SK-N-SH (cell line): ENCODE results near the gene AMMECR1. TPM values are rescaled to one million over a fixed set of nuclear protein-coding genes. Genes with fewer than 3 reads are reported as not detected.

Source experiments
- CTCF ChIA-PET: fragments of 300-600, 350-600 bp; formaldehyde crosslinking; extraction: SDS; loops from one replicate; lab custom pipeline; 2021; lab: Yijun Ruan, JAX
- POLR2A ChIA-PET: fragments of 350-600 bp; sonication (Branson Sonifier 250); formaldehyde crosslinking; extraction: SDS; loops from one replicate; lab custom pipeline; 2020; ENCODE audit warnings: antibody characterized with exemption, inconsistent platforms; lab: Yijun Ruan, JAX
- DNase-seq: peaks from one replicate; pipeline ENCODE4 v3.0.0; 2012
- H2AFZ ChIP-seq: fragments of 200-600 bp; sonication (generic); 2 replicates; pipeline ENCODE4 v1.8.1; 2016; ENCODE audit warnings: antibody characterized with exemption, mild to moderate bottlenecking, low read depth
- H3F3A ChIP-seq: fragments of 200-600 bp; sonication (generic); replicated peaks from 2 replicates; pipeline ENCODE3; 2016; ENCODE audit warnings: antibody characterized with exemption, mild to moderate bottlenecking; ENCODE audit not compliant: insufficient read depth
- H3K27ac ChIP-seq, 2 experiments: fragments of 200-500 bp in 1 of 2; fragments of 200-600 bp in 1 of 2; sonication (Bioruptor generic) in 1 of 2; sonication (generic), shearing (Covaris generic) in 1 of 2; 2 replicates each; pipeline versions ENCODE4 v1.5.1 to v1.6.1; 2014 to 2016; ENCODE audit warnings: low read depth in 2 of 2, inconsistent platforms in 1 of 2, low read length in 1 of 2, mild to moderate bottlenecking in 1 of 2, mixed read lengths in 1 of 2
- H3K27me3 ChIP-seq: fragments of 200-600 bp; sonication (generic), shearing (Covaris generic); 2 replicates; pipeline ENCODE4 v1.6.1; 2016; ENCODE audit warnings: mixed run types; ENCODE audit not compliant: insufficient read depth
- H3K36me3 ChIP-seq, 2 experiments: fragments of 200-500 bp in 1 of 2; fragments of 200-600 bp in 1 of 2; sonication (Bioruptor generic) in 1 of 2; sonication (generic) in 1 of 2; replicated peaks in 1 of 2; 2 replicates each; pipeline versions ENCODE3 to v1.5.1; 2014 to 2016; ENCODE audit warnings: low read length in 1 of 2, mild to moderate bottlenecking in 1 of 2; ENCODE audit not compliant: insufficient read depth in 2 of 2, control insufficient read depth in 1 of 2
- H3K4me1 ChIP-seq, 2 experiments: fragments of 200-500 bp in 1 of 2; fragments of 200-600 bp in 1 of 2; sonication (Bioruptor generic) in 1 of 2; sonication (generic), shearing (Covaris generic) in 1 of 2; 2 replicates each; pipeline versions ENCODE4 v1.5.1 to v1.6.1; 2014 to 2016; ENCODE audit warnings: low read depth in 1 of 2, low read length in 1 of 2, mixed run types in 1 of 2; ENCODE audit not compliant: insufficient read depth in 2 of 2, control insufficient read depth in 1 of 2
- H3K4me2 ChIP-seq: fragments of 200-600 bp; sonication (generic), shearing (Covaris generic); 2 replicates; pipeline ENCODE4 v1.6.1; 2017; ENCODE audit warnings: mixed run types
- H3K4me3 ChIP-seq, 2 experiments: fragments of 200-500 bp in 1 of 2; fragments of 200-600 bp in 1 of 2; sonication (Bioruptor generic) in 1 of 2; sonication (generic), shearing (Covaris generic) in 1 of 2; 2 replicates each; pipeline versions ENCODE4 v1.5.1 to v1.8.1; 2014 to 2016; ENCODE audit warnings: low read depth in 2 of 2, inconsistent platforms in 1 of 2, low read length in 1 of 2, mild to moderate bottlenecking in 1 of 2, mixed read lengths in 1 of 2, moderate library complexity in 1 of 2
- H3K79me2 ChIP-seq: fragments of 200-600 bp; sonication (generic); 2 replicates; pipeline ENCODE4 v1.8.1; 2017; ENCODE audit warnings: mild to moderate bottlenecking; ENCODE audit not compliant: insufficient read depth
- H3K9ac ChIP-seq: fragments of 200-600 bp; sonication (generic); 2 replicates; pipeline ENCODE4 v1.6.1; 2017; ENCODE audit warnings: mixed run types
- H3K9me2 ChIP-seq: fragments of 200-600 bp; sonication (generic); 2 replicates; pipeline ENCODE4 v1.6.1; 2017; ENCODE audit warnings: mixed run types
- H3K9me3 ChIP-seq: fragments of 200-600 bp; sonication (generic); 2 replicates; pipeline ENCODE4 v1.6.1; 2017; ENCODE audit warnings: mixed run types, mild to moderate bottlenecking, moderate library complexity
- H4K20me1 ChIP-seq: fragments of 200-600 bp; sonication (generic); 2 replicates; pipeline ENCODE4 v1.6.1; 2017; ENCODE audit warnings: mild to moderate bottlenecking, mixed run types; ENCODE audit not compliant: insufficient read depth
- EZH2phosphoT487 ChIP-seq: fragments of 200-600 bp; sonication (generic); IDR thresholded peaks from 2 replicates; pipeline ENCODE4 v1.6.1; 2017; ENCODE audit warnings: low read depth, mixed run types, mild to moderate bottlenecking, antibody characterized with exemption, moderate library complexity, borderline replicate concordance
- FOSL2 ChIP-seq: IDR thresholded peaks from 2 replicates; pipeline ENCODE4 v1.4.0; 2012; ENCODE audit warnings: low read depth, mild to moderate bottlenecking, moderate library complexity, borderline replicate concordance
- FOXM1 ChIP-seq: IDR thresholded peaks from 2 replicates; pipeline ENCODE4 v1.4.0; 2012; ENCODE audit warnings: low read depth, mild to moderate bottlenecking
- GATA2 ChIP-seq: sonication (generic); formaldehyde crosslinking; IDR thresholded peaks from 2 replicates; pipeline ENCODE4 v1.5.0; 2020; ENCODE audit warnings: mild to moderate bottlenecking, missing genetic modification reagents
- RAD21 ChIP-seq: IDR thresholded peaks from 2 replicates; pipeline ENCODE4 v1.6.1; 2012; ENCODE audit warnings: mild to moderate bottlenecking, low read length
- SMC3 ChIP-seq: IDR thresholded peaks from 2 replicates; pipeline ENCODE4 v1.6.1; 2012; ENCODE audit warnings: low read depth, low read length, improper control_type of control experiment
- TEAD4 ChIP-seq: IDR thresholded peaks from 2 replicates; pipeline ENCODE4 v1.4.0; 2012; ENCODE audit warnings: mild to moderate bottlenecking, borderline replicate concordance; ENCODE audit not compliant: insufficient read depth
- YY1 ChIP-seq: IDR thresholded peaks from 2 replicates; pipeline ENCODE4 v1.4.0; 2012; ENCODE audit warnings: low read depth, mild to moderate bottlenecking
- WGBS: methylation state at CpG from one replicate; pipeline ENCODE4 v1.1.6; 2017; ENCODE audit warnings: low lambda C conversion rate; 5-methylcytosine and 5-hydroxymethylcytosine counted together
- polyA plus RNA-seq, 3 experiments: library from polyadenylated mRNA; depleted of rRNA; stranded (reverse); fragments of >200 nt; gene quantifications; 2 replicates each; pipeline ENCODE4 v1.2.3, GENCODE V29; 2012
- TF ChIP-seq, protein P1 (sequence below): fragments of 200-600 bp; sonication (generic); IDR thresholded peaks from 2 replicates; pipeline ENCODE4 v1.6.1; 2017; ENCODE audit warnings: antibody characterized with exemption, mild to moderate bottlenecking, moderate library complexity
- TF ChIP-seq, protein P2 (sequence below): IDR thresholded peaks from 2 replicates; pipeline ENCODE4 v1.6.1; 2012; ENCODE audit warnings: mild to moderate bottlenecking, low read depth, low read length, moderate library complexity
- TF ChIP-seq, protein P3 (sequence below): fragments of 150-350 bp; IDR thresholded peaks from 2 replicates; pipeline ENCODE4 v1.6.1; 2016; ENCODE audit warnings: mild to moderate bottlenecking, low read depth, low read length

The AMMECR1 gene
- polyA plus RNA-seq, 1 of the 3 experiments (the other 2 are of a cell fraction) = 1.3 TPM

GRCh38 chrX:110194977-110195376 is 122.9 kb downstream of the AMMECR1 start:
- peaks cover 7% of the 10 kb centered on the region for H3F3A ChIP-seq
- no peak overlapping the region for H2AFZ ChIP-seq
- H3K9me3 ChIP-seq = no peaks in the 10 kb centered on the region
- H3K4me3 ChIP-seq = no peak overlapping the region
- no peaks in the 10 kb centered on the region for H3K9me2 ChIP-seq
- ChIA-PET POLR2A (no interaction called here), CTCF (no interaction called here)
- TF ChIP-seq FOSL2 (no peak), TEAD4 (no peak)
- TF ChIP-seq, protein P1, sequence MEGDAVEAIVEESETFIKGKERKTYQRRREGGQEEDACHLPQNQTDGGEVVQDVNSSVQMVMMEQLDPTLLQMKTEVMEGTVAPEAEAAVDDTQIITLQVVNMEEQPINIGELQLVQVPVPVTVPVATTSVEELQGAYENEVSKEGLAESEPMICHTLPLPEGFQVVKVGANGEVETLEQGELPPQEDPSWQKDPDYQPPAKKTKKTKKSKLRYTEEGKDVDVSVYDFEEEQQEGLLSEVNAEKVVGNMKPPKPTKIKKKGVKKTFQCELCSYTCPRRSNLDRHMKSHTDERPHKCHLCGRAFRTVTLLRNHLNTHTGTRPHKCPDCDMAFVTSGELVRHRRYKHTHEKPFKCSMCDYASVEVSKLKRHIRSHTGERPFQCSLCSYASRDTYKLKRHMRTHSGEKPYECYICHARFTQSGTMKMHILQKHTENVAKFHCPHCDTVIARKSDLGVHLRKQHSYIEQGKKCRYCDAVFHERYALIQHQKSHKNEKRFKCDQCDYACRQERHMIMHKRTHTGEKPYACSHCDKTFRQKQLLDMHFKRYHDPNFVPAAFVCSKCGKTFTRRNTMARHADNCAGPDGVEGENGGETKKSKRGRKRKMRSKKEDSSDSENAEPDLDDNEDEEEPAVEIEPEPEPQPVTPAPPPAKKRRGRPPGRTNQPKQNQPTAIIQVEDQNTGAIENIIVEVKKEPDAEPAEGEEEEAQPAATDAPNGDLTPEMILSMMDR = no peak
- WGBS = 28% methylated on average over 3 of the region's 3 CpGs
- H4K20me1 ChIP-seq = no peaks in the 10 kb centered on the region
- no peaks in the 10 kb centered on the region for H3K27me3 ChIP-seq
- no peaks in the 10 kb centered on the region for H3K36me3 ChIP-seq
- H3K9ac ChIP-seq = no peak overlapping the region
- no peaks in the 10 kb centered on the region for H3K4me1 ChIP-seq
- H3K27ac ChIP-seq = no peak overlapping the region
- H3K4me2 ChIP-seq = no peak overlapping the region
- DNase-seq = no peak
- H3K79me2 ChIP-seq = no peaks in the 10 kb centered on the region

- no peak overlapping the region for H3K4me3 ChIP-seq
- no peak overlapping the region for H2AFZ ChIP-seq
- no peaks in the 10 kb centered on the region for H3K9me3 ChIP-seq
- no peaks in the 10 kb centered on the region for H3K4me1 ChIP-seq
- no peaks in the 10 kb centered on the region for H4K20me1 ChIP-seq
- ChIA-PET POLR2A (no interaction called here), CTCF (no interaction called here)
- TF ChIP-seq GATA2 (no peak), YY1 (no peak), EZH2phosphoT487 (no peak), RAD21 (no peak), FOXM1 (no peak), SMC3 (no peak)
- TF ChIP-seq, protein P2, sequence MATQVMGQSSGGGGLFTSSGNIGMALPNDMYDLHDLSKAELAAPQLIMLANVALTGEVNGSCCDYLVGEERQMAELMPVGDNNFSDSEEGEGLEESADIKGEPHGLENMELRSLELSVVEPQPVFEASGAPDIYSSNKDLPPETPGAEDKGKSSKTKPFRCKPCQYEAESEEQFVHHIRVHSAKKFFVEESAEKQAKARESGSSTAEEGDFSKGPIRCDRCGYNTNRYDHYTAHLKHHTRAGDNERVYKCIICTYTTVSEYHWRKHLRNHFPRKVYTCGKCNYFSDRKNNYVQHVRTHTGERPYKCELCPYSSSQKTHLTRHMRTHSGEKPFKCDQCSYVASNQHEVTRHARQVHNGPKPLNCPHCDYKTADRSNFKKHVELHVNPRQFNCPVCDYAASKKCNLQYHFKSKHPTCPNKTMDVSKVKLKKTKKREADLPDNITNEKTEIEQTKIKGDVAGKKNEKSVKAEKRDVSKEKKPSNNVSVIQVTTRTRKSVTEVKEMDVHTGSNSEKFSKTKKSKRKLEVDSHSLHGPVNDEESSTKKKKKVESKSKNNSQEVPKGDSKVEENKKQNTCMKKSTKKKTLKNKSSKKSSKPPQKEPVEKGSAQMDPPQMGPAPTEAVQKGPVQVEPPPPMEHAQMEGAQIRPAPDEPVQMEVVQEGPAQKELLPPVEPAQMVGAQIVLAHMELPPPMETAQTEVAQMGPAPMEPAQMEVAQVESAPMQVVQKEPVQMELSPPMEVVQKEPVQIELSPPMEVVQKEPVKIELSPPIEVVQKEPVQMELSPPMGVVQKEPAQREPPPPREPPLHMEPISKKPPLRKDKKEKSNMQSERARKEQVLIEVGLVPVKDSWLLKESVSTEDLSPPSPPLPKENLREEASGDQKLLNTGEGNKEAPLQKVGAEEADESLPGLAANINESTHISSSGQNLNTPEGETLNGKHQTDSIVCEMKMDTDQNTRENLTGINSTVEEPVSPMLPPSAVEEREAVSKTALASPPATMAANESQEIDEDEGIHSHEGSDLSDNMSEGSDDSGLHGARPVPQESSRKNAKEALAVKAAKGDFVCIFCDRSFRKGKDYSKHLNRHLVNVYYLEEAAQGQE = no peak
- TF ChIP-seq, protein P3, sequence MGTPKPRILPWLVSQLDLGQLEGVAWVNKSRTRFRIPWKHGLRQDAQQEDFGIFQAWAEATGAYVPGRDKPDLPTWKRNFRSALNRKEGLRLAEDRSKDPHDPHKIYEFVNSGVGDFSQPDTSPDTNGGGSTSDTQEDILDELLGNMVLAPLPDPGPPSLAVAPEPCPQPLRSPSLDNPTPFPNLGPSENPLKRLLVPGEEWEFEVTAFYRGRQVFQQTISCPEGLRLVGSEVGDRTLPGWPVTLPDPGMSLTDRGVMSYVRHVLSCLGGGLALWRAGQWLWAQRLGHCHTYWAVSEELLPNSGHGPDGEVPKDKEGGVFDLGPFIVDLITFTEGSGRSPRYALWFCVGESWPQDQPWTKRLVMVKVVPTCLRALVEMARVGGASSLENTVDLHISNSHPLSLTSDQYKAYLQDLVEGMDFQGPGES = no peak
- DNase-seq = no peak
- WGBS = 45% methylated on average over 4 of the region's 4 CpGs
- H3K4me2 ChIP-seq = no peak overlapping the region
- H3K79me2 ChIP-seq = no peaks in the 10 kb centered on the region
- H3F3A ChIP-seq = peaks cover 7% of the 10 kb centered on the region
- H3K27ac ChIP-seq = no peak overlapping the region
- H3K9me2 ChIP-seq = no peaks in the 10 kb centered on the region
- H3K27me3 ChIP-seq = no peaks in the 10 kb centered on the region
- H3K9ac ChIP-seq = no peak overlapping the region
- H3K36me3 ChIP-seq = no peaks in the 10 kb centered on the region
These were observed 125.4 kb downstream of the AMMECR1 start for GRCh38 chrX:110192516-110192915.
